A549 treated with RU486 at 1 μM for 4 hours (cell line): Measurements from ENCODE around the gene ASXL3. TPM values are rescaled to one million over a fixed set of nuclear protein-coding genes. Genes with fewer than 3 reads are reported as not detected.

ENCODE experiments used
- total RNA-seq: library from RNA; stranded (reverse); fragments of 200-300 nt; extraction: Qiagen RNA extraction; gene quantifications from 5 replicates; pipeline ENCODE4 v1.2.3, GENCODE V29; 2022; ENCODE audit warnings: low read depth

Gene ASXL3
- not detected in 5 replicates for total RNA-seq

GRCh38 chr18:33577685-33578517 lies at the start of gene ASXL3:
Gene ASXL3, plus strand, starts transcription at chr18:33578219. Its CDS starts 413 bp downstream, at chr18:33578632.

Other genes starting within 250 kb of the ASXL3 start
- gene CCDC178, start 137.5 kb upstream of the ASXL3 start, total RNA-seq, result not detected in 5 replicates